Lower lobe of right lung (tissue), 2 donors: ENCODE results near the gene TNFRSF13B. TPM values are rescaled to one million over a fixed set of nuclear protein-coding genes. Genes with fewer than 3 reads are reported as not detected.
"Not testable (repeated sequence)": the region's sequence is repeated elsewhere in the genome, so short reads cannot be mapped to it uniquely, and the experiment has no call there.

Source experiments
- ATAC-seq, 2 donors: fragments of 200-7000 bp; cut with Tn5 transposase; one replicate each; pipeline ENCODE4 v1.9.1; 2020 to 2022; ENCODE audit warnings: mild to moderate bottlenecking in 2 of 2, moderate library complexity in 2 of 2
- DNase-seq: peaks from one replicate; pipeline ENCODE4 v3.0.0-alpha.2; 2020
- H3K27ac ChIP-seq: fragments of 200-600 bp; one replicate; pipeline ENCODE4 v1.8.0; 2022
- H3K27me3 ChIP-seq: fragments of 200-600 bp; one replicate; pipeline ENCODE4 v1.8.0; 2022; ENCODE audit warnings: low read depth
- H3K36me3 ChIP-seq: fragments of 200-600 bp; one replicate; pipeline ENCODE4 v1.8.0; 2022; ENCODE audit warnings: mild to moderate bottlenecking
- H3K4me1 ChIP-seq: fragments of 200-600 bp; one replicate; pipeline ENCODE4 v1.8.0; 2022
- H3K4me3 ChIP-seq: fragments of 200-600 bp; one replicate; pipeline ENCODE4 v1.8.0; 2022; ENCODE audit warnings: mild to moderate bottlenecking
- H3K9me3 ChIP-seq: fragments of 200-600 bp; one replicate; pipeline ENCODE4 v1.8.0; 2022
- CTCF ChIP-seq: fragments of 200-600 bp; IDR thresholded peaks from one replicate; pipeline ENCODE4 v1.8.0; 2022; ENCODE audit warnings: antibody characterized with exemption, mild to moderate bottlenecking
- intact Hi-C: fragments of 100-400 bp; cut with DNase I; formaldehyde crosslinking; loops from one replicate; pipeline ENCODE4 v1.11.0; 2022
- total RNA-seq: library from RNA; stranded (reverse); fragmentation: NEBNext Ultra II Directional; extraction: Animal tissue kit (Norgen Biotek cat#: 25700); gene quantifications from one replicate; pipeline ENCODE4 v1.2.1, GENCODE V29; 2021
- donor health status: DM: no; HTN: yes; CAD: no; lungs with severe emphysema.

The TNFRSF13B gene
- total RNA-seq, 1 donor from 2014 or later, result 0.27 TPM

GRCh38 chr17:16980813-16981731, 9.2 kb upstream of the TNFRSF13B start:
- ATAC-seq (no peak), DNase-seq (no peak)
- no peaks in the 10 kb centered on the region for H3K4me1 ChIP-seq
- intact Hi-C loops, result no loop called here
- no peaks in the 10 kb centered on the region for H3K9me3 ChIP-seq
- no peak for TF ChIP-seq CTCF
- H3K4me3 ChIP-seq, result no peak overlapping the region
- no peak overlapping the region for H3K27ac ChIP-seq
- H3K36me3 ChIP-seq, result no peaks in the 10 kb centered on the region
- H3K27me3 ChIP-seq, result no peaks in the 10 kb centered on the region

- TF ChIP-seq CTCF, result no peak
- no peaks in the 10 kb centered on the region for H3K4me1 ChIP-seq
Measured at GRCh38 chr17:16980061-16980460, 8.1 kb upstream of the TNFRSF13B start.

GRCh38 chr17:16979237-16979823, 7.4 kb upstream of the TNFRSF13B start:
- ATAC-seq, DNase-seq, H3K4me1 ChIP-seq, H3K4me3 ChIP-seq, H3K27ac ChIP-seq, H3K9me3 ChIP-seq, H3K27me3 ChIP-seq, intact Hi-C loops, H3K36me3 ChIP-seq: not testable (repeated sequence)

More at GRCh38 chr17:16980061-16980460, 8.1 kb upstream of the TNFRSF13B start:
- no peak overlapping the region for H3K4me3 ChIP-seq
- no peak for ATAC-seq
- H3K9me3 ChIP-seq, result no peaks in the 10 kb centered on the region
- no peaks in the 10 kb centered on the region for H3K36me3 ChIP-seq
- DNase-seq, result no peak
- no peaks in the 10 kb centered on the region for H3K27me3 ChIP-seq
- H3K27ac ChIP-seq, result no peak overlapping the region
- intact Hi-C loops, result no loop called here

GRCh38 chr17:16977932-16978331, 6.0 kb upstream of the TNFRSF13B start:
- no peaks in the 10 kb centered on the region for H3K36me3 ChIP-seq
- intact Hi-C loops, result no loop called here
- H3K4me1 ChIP-seq, result no peaks in the 10 kb centered on the region
- no peak overlapping the region for H3K27ac ChIP-seq
- ATAC-seq (peak; percentile 27 to 51), DNase-seq (no peak)
- no peaks in the 10 kb centered on the region for H3K27me3 ChIP-seq
- no peak overlapping the region for H3K4me3 ChIP-seq
- no peak for TF ChIP-seq CTCF
- no peaks in the 10 kb centered on the region for H3K9me3 ChIP-seq

- H3K27ac ChIP-seq, result no peak overlapping the region
- DNase-seq, result no peak
- H3K9me3 ChIP-seq, result no peaks in the 10 kb centered on the region
- TF ChIP-seq CTCF, result no peak
- H3K27me3 ChIP-seq, result no peaks in the 10 kb centered on the region
- no peak overlapping the region for H3K4me3 ChIP-seq
- ATAC-seq, result no peak
- H3K4me1 ChIP-seq, result no peaks in the 10 kb centered on the region
- intact Hi-C loops, result no loop called here
- no peaks in the 10 kb centered on the region for H3K36me3 ChIP-seq
Measured at GRCh38 chr17:16976725-16977550, 5.0 kb upstream of the TNFRSF13B start.
